Esophagus squamous epithelium (tissue), 4 donors: ENCODE results near the gene GLIS1.

Experiments
- CTCF ChIP-seq, 6 experiments: fragments of 450-650 bp in 4 of 6; fragments of 200-600 bp in 2 of 6; sonication (generic) in 2 of 6; IDR thresholded peaks; one replicate each; pipeline ENCODE4 v1.5.1; 2016 to 2019; ENCODE audit warnings: antibody characterized with exemption in 6 of 6, mild to moderate bottlenecking in 4 of 6, moderate library complexity in 4 of 6
- POLR2A ChIP-seq, 4 donors: fragments of 450-650 bp; IDR thresholded peaks; one replicate each; pipeline ENCODE4 v1.6.1; 2017; ENCODE audit warnings: antibody characterized with exemption in 4 of 4, mild to moderate bottlenecking in 4 of 4, moderate library complexity in 3 of 4

DNA sequence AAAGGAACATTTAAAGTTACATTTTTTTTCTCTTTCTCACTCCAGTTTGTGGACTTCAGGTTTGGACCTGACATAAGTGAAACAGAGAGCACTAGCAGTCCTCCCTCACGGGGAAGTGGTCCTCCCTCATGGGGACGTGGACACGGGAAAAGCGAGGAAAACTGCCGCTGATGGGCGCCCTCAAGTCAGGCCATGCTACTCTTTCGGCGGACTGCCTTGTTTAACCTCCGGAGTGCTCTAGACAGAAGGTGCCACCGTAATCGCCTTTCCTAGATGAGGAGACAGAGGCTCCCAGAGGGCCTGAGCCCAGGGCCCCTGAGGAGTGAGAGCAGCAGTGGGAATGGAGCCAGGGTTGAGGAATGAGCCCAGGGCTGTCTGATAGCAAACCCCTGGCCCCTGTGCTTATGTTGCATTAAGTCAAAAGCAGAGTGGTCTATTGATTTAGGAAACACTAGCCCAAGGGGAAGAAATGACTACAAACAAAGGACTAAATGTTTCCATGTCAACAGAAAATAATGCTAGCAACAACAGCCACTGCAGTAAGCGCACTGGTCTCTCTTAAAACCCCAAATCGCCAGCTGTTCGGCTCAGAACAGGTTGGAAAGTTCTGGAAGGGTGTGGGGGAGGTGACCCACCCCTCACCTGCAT is 195.7 kb downstream of the GLIS1 start:
- TF ChIP-seq POLR2A (IDR thresholded peaks at IDR 0.05) (no peak), CTCF (IDR thresholded peaks at IDR 0.05) (no peak)
